HFF-Myc (cell line): ENCODE measurements around the gene C5orf34.

Experiments used
- DNase-seq: peaks from one replicate; pipeline ENCODE4 v3.0.0-alpha.2; 2011; ENCODE audit warnings: low read depth; ENCODE audit errors: extremely low read depth
- H3K4me3 ChIP-seq: replicated peaks from 2 replicates; pipeline ENCODE4 v1.5.1; 2011; ENCODE audit warnings: low read depth, mild to moderate bottlenecking, control low read depth, low read length
- CTCF ChIP-seq: IDR thresholded peaks from 2 replicates; pipeline ENCODE4 v1.5.1; 2012; ENCODE audit warnings: mild to moderate bottlenecking, low read depth, low read length, control low read depth; ENCODE audit errors: missing control alignments

Gene C5orf34

DNA sequence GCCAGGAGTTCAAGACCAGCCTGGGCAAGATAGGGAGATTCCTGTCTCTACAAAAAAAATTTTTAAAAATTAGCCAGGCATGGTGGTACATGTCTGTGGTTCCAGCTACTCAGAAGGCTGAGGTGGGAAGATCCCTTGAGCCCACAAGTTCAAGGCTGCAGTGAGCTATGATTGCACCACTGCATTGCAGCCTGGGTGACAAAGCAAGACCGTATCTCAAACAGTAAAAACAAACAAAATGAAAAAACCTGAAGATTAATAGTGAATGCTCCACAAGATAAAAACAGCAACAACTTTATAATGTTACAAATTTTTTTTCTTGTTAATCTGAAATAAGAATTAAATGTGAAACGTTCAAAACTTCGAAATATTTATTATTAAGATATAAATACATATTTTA is 28.6 kb downstream of the C5orf34 start:
- TF ChIP-seq CTCF, result no peak
- no peak overlapping the region for H3K4me3 ChIP-seq
- no peak for DNase-seq

- no peak overlapping the region for H3K4me3 ChIP-seq
- TF ChIP-seq CTCF, result no peak
- DNase-seq, result no peak
These were observed 29.5 kb downstream of the C5orf34 start for GRCh38 chr5:43485406-43485805.

- DNase-seq, result peak; percentile 53
- H3K4me3 ChIP-seq, result peak overlapping the region; percentile 92
- TF ChIP-seq CTCF, result peak; percentile 50
These were observed 30.7 kb downstream of the C5orf34 start for GRCh38 chr5:43484106-43484849.

DNA sequence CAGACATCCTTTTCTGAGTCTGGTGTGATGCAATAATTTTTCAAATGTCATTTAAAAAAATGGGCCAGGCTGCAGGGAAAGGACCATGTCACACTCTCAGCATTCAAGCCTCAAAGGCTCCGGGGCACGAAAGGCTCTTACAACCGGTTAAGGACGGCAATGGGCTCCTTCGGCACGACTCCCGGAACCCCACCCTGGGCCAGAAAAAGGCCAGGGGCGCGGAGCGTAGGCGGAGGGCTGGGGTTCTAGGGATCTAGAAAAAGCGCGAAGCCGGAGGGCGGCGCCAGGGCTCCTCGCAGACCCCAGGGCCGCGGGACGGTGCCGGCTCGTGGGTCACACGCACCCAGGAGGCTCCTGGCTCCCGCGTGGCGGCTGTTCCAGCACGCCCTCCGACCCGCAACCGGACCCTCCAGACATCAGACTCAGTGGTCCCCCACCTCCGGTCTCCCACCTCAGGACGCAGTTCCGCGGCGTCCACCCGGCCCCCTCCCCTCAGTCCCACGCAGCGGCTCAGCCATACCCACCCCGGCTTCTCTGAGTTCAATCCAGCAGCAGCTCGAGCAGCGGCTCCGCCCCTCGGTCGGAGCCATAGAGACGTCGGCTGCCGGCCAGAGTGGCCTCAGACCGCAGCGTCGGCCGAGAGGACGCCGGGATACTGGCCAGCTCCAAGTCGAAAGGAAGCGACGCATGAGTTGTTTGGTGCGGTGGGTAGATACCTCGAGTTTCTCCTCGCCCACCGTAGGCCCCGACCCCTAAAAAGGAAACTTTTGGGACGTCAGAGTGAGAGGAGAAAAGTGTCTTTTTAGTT is 31.4 kb downstream of the C5orf34 start, which contains the start of gene TMEM267:
TSS of gene TMEM267 (minus strand) at position 568 of the 808 bp plus-strand sequence. CDS start 29,896 bp downstream, outside the sequence.
- TF ChIP-seq CTCF, result no peak
- H3K4me3 ChIP-seq, result peak within 1 kb of the TSS; percentile 92
- peak; percentile 74 for DNase-seq

- peak overlapping the region; percentile 92 for H3K4me3 ChIP-seq
- no peak for DNase-seq
- no peak for TF ChIP-seq CTCF
These were observed 32.3 kb downstream of the C5orf34 start for GRCh38 chr5:43482490-43483297.

GRCh38 chr5:43469671-43470391 is 45.1 kb downstream of the C5orf34 start:
- no peak overlapping the region for H3K4me3 ChIP-seq
- no peak for TF ChIP-seq CTCF
- no peak for DNase-seq
